Loucy (cell line): Measurements from ENCODE around the gene INPP5D.

Source experiments
- H2AFZ ChIP-seq: fragments of 200-600 bp; sonication (generic); 2 replicates; pipeline ENCODE4 v1.6.0; 2016; ENCODE audit warnings: antibody characterized with exemption, mild to moderate bottlenecking, low read length, moderate library complexity
- H3F3A ChIP-seq: fragments of 200-600 bp; 2 replicates; pipeline ENCODE4 v1.6.0; 2016; ENCODE audit warnings: antibody characterized with exemption, low read depth, mild to moderate bottlenecking
- H3K27me3 ChIP-seq: fragments of 200-600 bp; sonication (generic); 2 replicates; pipeline ENCODE4 v1.6.1; 2014; ENCODE audit warnings: low read length, mild to moderate bottlenecking; ENCODE audit not compliant: insufficient read depth, poor library complexity, severe bottlenecking
- H3K36me3 ChIP-seq: fragments of 200-600 bp; sonication (generic); 2 replicates; pipeline ENCODE4 v1.6.1; 2016; ENCODE audit warnings: low read length; ENCODE audit not compliant: insufficient read depth
- H3K4me1 ChIP-seq: fragments of 200-600 bp; sonication (generic); 2 replicates; pipeline ENCODE4 v1.5.1; 2014; ENCODE audit warnings: low read length, mild to moderate bottlenecking; ENCODE audit not compliant: insufficient read depth, poor library complexity, severe bottlenecking
- H3K4me2 ChIP-seq: fragments of 200-600 bp; sonication (generic); 2 replicates; pipeline ENCODE4 v1.6.0; 2014; ENCODE audit warnings: antibody characterized with exemption, low read length, low read depth, mild to moderate bottlenecking; ENCODE audit not compliant: poor library complexity, severe bottlenecking
- H3K4me3 ChIP-seq: fragments of 200-600 bp; sonication (generic); 2 replicates; pipeline ENCODE4 v1.5.1; 2014; ENCODE audit warnings: low read length, mild to moderate bottlenecking, mixed read lengths; ENCODE audit not compliant: poor library complexity, severe bottlenecking
- H3K79me2 ChIP-seq: fragments of 200-600 bp; sonication (generic); 2 replicates; pipeline ENCODE4 v1.6.1; 2014; ENCODE audit warnings: low read length; ENCODE audit not compliant: insufficient read depth
- H3K9ac ChIP-seq: fragments of 200-600 bp; sonication (generic); 2 replicates; pipeline ENCODE4 v1.6.0; 2014; ENCODE audit warnings: mild to moderate bottlenecking, low read depth, low read length, moderate library complexity; ENCODE audit not compliant: poor library complexity, severe bottlenecking
- H3K9me2 ChIP-seq: fragments of 200-600 bp; sonication (generic); replicated peaks from 2 replicates; pipeline ENCODE4 v1.6.1; 2016; ENCODE audit warnings: low read depth, low read length, mixed read lengths
- H3K9me3 ChIP-seq: fragments of 200-600 bp; sonication (generic); 2 replicates; pipeline ENCODE4 v1.6.1; 2014; ENCODE audit warnings: mild to moderate bottlenecking, antibody characterized with exemption, low read length, low read depth; ENCODE audit not compliant: insufficient read depth
- H4K20me1 ChIP-seq: fragments of 200-600 bp; sonication (generic); 2 replicates; pipeline ENCODE4 v1.6.0; 2014; ENCODE audit warnings: antibody characterized with exemption, low read length, mild to moderate bottlenecking; ENCODE audit not compliant: insufficient read depth, poor library complexity, severe bottlenecking
- CTCF ChIP-seq: fragments of 200-600 bp; sonication (generic); conservative IDR thresholded peaks from 2 replicates; pipeline ENCODE4 v1.5.1; 2014; ENCODE audit warnings: mild to moderate bottlenecking, antibody characterized with exemption, low read length
- EZH2phosphoT487 ChIP-seq: fragments of 200-600 bp; IDR thresholded peaks from 2 replicates; pipeline ENCODE4 v1.6.1; 2018; ENCODE audit warnings: antibody characterized with exemption, mild to moderate bottlenecking, moderate library complexity, borderline replicate concordance

INPP5D gene

DNA sequence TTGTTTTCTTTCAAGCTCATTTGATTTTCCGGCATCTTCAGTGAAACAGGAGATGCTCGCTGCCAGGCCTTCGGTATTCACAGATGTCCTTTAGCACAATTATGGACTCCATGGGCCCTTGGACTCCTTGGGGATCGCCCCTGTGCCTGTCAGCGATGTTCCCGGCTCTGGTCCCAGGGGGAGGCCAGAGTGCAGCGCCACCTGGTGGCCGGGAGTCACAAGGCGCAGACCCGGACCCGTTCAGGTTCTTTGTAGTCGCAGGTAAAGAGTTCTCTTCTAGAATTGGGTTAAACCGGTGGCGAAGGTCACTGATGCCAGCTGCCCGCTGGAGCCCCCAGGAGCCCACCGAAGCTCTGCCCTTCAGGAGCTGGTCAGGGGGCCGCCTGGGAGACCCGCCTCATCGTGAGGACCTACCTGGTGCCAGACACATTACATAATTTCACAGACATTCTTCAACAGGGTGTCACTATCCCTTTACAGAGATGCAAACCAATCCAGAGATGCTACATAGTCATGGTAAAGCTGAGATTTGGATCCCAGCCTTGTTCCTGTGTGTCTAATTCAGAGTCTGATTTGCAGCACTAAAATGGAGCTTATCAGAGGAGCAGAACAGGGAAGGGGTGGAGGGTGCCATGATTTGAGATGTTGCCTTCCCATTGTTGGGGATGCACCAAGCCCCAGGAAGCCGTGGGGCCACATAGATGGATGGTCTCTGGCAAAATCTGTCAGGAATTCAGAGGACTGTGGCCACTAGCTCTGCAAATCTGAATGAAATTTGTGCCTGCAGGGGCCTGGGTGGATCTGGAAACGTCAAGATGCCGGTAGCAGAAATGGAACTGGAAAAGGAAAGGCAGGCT is 6.0 kb upstream of the INPP5D start:
- H3K4me2 ChIP-seq, result peak overlapping the region; percentile 33
- peak overlapping the region; percentile 41 for H2AFZ ChIP-seq
- no peaks in the 10 kb centered on the region for H3K9me3 ChIP-seq
- no peaks in the 10 kb centered on the region for H3K36me3 ChIP-seq
- H3K79me2 ChIP-seq, result no peaks in the 10 kb centered on the region
- no peak for TF ChIP-seq EZH2phosphoT487
- TF ChIP-seq CTCF, result peak; percentile 99
- no peaks in the 10 kb centered on the region for H3K27me3 ChIP-seq
- peaks cover 10% of the 10 kb centered on the region for H3K4me1 ChIP-seq
- no peaks in the 10 kb centered on the region for H4K20me1 ChIP-seq
- H3K4me3 ChIP-seq, result no peak overlapping the region
- H3K9me2 ChIP-seq, result no peaks in the 10 kb centered on the region
- H3K9ac ChIP-seq, result no peak overlapping the region
- H3F3A ChIP-seq, result no peaks in the 10 kb centered on the region

DNA sequence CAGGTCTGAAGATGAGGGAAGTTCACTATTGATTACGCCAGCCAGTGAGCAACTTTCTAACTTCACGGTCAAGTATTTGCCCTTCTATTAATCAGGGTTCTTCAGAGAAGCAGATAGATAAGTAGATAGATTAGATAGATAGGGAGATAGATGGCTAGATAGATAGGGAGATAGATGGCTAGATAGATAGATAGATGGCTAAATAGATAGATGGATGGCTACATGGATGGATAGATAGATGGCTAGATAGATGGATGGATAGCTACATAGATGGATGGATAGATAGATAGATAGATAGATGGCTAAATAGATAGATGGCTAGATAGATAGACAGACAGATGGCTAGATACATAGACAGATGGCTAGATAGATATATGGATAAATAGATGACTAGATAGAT is 4.8 kb upstream of the INPP5D start:
- no peaks in the 10 kb centered on the region for H3K36me3 ChIP-seq
- H3K4me1 ChIP-seq, result peaks cover 17% of the 10 kb centered on the region
- H4K20me1 ChIP-seq, result no peaks in the 10 kb centered on the region
- H3K9ac ChIP-seq, result no peak overlapping the region
- H3K27me3 ChIP-seq, result no peaks in the 10 kb centered on the region
- TF ChIP-seq EZH2phosphoT487, result no peak
- TF ChIP-seq CTCF, result no peak
- no peaks in the 10 kb centered on the region for H3K9me3 ChIP-seq
- H3K4me2 ChIP-seq, result no peak overlapping the region
- H2AFZ ChIP-seq, result no peak overlapping the region
- no peaks in the 10 kb centered on the region for H3K9me2 ChIP-seq
- H3F3A ChIP-seq, result no peaks in the 10 kb centered on the region
- peaks cover 2% of the 10 kb centered on the region for H3K79me2 ChIP-seq
- no peak overlapping the region for H3K4me3 ChIP-seq

GRCh38 chr2:233056961-233057605 is 3.1 kb upstream of the INPP5D start:
- H3K9me2 ChIP-seq, result no peaks in the 10 kb centered on the region
- H3K9ac ChIP-seq, result no peak overlapping the region
- H4K20me1 ChIP-seq, result peaks cover 17% of the 10 kb centered on the region
- no peak overlapping the region for H3K4me3 ChIP-seq
- TF ChIP-seq CTCF (no peak), EZH2phosphoT487 (no peak)
- peaks cover 18% of the 10 kb centered on the region for H3K4me1 ChIP-seq
- no peak overlapping the region for H2AFZ ChIP-seq
- H3K36me3 ChIP-seq, result no peaks in the 10 kb centered on the region
- H3F3A ChIP-seq, result no peaks in the 10 kb centered on the region
- no peak overlapping the region for H3K4me2 ChIP-seq
- H3K9me3 ChIP-seq, result no peaks in the 10 kb centered on the region
- peaks cover 19% of the 10 kb centered on the region for H3K79me2 ChIP-seq
- H3K27me3 ChIP-seq, result no peaks in the 10 kb centered on the region
